ENCODE results near the gene ZNF367.

DNA sequence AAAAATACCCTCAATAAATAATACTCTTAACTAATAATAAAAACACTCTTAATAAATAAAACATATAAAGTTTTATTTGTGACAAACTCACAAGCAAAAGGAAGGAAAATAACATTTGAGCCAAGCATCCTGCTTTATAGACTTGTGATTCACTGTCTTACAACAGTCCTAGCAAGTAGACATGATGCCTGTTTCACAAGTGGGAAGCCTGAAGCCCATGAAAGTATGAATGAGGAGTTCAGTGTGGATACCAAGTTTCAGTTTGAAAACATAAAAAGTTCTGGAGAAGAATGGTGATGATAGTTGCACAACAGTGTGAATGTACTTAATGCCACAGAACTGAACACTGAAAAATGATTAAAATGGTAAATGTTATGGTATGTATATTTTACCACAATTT is 42.7 kb upstream of the ZNF367 start:
- TF ChIP-seq, protein P1, sequence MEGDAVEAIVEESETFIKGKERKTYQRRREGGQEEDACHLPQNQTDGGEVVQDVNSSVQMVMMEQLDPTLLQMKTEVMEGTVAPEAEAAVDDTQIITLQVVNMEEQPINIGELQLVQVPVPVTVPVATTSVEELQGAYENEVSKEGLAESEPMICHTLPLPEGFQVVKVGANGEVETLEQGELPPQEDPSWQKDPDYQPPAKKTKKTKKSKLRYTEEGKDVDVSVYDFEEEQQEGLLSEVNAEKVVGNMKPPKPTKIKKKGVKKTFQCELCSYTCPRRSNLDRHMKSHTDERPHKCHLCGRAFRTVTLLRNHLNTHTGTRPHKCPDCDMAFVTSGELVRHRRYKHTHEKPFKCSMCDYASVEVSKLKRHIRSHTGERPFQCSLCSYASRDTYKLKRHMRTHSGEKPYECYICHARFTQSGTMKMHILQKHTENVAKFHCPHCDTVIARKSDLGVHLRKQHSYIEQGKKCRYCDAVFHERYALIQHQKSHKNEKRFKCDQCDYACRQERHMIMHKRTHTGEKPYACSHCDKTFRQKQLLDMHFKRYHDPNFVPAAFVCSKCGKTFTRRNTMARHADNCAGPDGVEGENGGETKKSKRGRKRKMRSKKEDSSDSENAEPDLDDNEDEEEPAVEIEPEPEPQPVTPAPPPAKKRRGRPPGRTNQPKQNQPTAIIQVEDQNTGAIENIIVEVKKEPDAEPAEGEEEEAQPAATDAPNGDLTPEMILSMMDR (IDR thresholded peaks at IDR 0.05), result no peak
- TF ChIP-seq RAD21 (IDR thresholded peaks at IDR 0.05; ENCODE audit: low read length) (no peak), RFX5 (IDR thresholded peaks at IDR 0.05; ENCODE audit: low read length) (no peak), EP300 (IDR thresholded peaks at IDR 0.05; ENCODE audit: borderline replicate concordance in 1 of 2, low read depth in 1 of 2, low read length in 1 of 2) (no peak), RCOR1 (IDR thresholded peaks at IDR 0.05; ENCODE audit: low read length) (no peak), POLR2AphosphoS5 (IDR thresholded peaks at IDR 0.05; ENCODE audit: low read depth, low read length) (no peak)
- TF ChIP-seq, protein P2, sequence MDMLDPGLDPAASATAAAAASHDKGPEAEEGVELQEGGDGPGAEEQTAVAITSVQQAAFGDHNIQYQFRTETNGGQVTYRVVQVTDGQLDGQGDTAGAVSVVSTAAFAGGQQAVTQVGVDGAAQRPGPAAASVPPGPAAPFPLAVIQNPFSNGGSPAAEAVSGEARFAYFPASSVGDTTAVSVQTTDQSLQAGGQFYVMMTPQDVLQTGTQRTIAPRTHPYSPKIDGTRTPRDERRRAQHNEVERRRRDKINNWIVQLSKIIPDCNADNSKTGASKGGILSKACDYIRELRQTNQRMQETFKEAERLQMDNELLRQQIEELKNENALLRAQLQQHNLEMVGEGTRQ (IDR thresholded peaks at IDR 0.05; ENCODE audit: borderline replicate concordance, low read depth, low read length), result no peak
